Stomach (tissue), 4 donors: ENCODE measurements around the gene GJB3.

ENCODE experiments used
- EP300 ChIP-seq: sonication (generic); formaldehyde crosslinking; IDR thresholded peaks from one replicate; pipeline ENCODE4 v1.6.1; 2017; ENCODE audit warnings: antibody characterized with exemption
- POLR2AphosphoS5 ChIP-seq, 3 donors: sonication (generic); formaldehyde crosslinking; IDR thresholded peaks; one replicate each; pipeline ENCODE4 v1.6.1; 2016; ENCODE audit warnings: antibody characterized with exemption in 3 of 3
- TF ChIP-seq, protein P1 (sequence below), 7 experiments: fragments of 450-650 bp in 4 of 7; fragments of 200-600 bp in 3 of 7; sonication (generic) in 3 of 7; IDR thresholded peaks; one replicate each; pipeline ENCODE4 v1.5.1; 2016 to 2019; ENCODE audit warnings: antibody characterized with exemption in 7 of 7, control low read depth in 2 of 7, mild to moderate bottlenecking in 1 of 7

DNA sequence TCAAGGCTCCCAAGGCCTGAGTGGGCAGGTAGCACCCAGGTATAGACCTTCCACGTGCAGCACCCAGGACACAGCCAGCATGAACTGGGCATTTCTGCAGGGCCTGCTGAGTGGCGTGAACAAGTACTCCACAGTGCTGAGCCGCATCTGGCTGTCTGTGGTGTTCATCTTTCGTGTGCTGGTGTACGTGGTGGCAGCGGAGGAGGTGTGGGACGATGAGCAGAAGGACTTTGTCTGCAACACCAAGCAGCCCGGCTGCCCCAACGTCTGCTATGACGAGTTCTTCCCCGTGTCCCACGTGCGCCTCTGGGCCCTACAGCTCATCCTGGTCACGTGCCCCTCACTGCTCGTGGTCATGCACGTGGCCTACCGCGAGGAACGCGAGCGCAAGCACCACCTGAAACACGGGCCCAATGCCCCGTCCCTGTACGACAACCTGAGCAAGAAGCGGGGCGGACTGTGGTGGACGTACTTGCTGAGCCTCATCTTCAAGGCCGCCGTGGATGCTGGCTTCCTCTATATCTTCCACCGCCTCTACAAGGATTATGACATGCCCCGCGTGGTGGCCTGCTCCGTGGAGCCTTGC is 19.7 kb upstream of the GJB3 start:
- TF ChIP-seq, protein P1, sequence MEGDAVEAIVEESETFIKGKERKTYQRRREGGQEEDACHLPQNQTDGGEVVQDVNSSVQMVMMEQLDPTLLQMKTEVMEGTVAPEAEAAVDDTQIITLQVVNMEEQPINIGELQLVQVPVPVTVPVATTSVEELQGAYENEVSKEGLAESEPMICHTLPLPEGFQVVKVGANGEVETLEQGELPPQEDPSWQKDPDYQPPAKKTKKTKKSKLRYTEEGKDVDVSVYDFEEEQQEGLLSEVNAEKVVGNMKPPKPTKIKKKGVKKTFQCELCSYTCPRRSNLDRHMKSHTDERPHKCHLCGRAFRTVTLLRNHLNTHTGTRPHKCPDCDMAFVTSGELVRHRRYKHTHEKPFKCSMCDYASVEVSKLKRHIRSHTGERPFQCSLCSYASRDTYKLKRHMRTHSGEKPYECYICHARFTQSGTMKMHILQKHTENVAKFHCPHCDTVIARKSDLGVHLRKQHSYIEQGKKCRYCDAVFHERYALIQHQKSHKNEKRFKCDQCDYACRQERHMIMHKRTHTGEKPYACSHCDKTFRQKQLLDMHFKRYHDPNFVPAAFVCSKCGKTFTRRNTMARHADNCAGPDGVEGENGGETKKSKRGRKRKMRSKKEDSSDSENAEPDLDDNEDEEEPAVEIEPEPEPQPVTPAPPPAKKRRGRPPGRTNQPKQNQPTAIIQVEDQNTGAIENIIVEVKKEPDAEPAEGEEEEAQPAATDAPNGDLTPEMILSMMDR (IDR thresholded peaks at IDR 0.05), result no peak
- no peak for TF ChIP-seq POLR2AphosphoS5 (IDR thresholded peaks at IDR 0.05)
- no peak for TF ChIP-seq EP300
